OCI-LY7 (cell line): ENCODE results near the gene AGAP2. TPM values are rescaled to one million over a fixed set of nuclear protein-coding genes. Genes with fewer than 3 reads are reported as not detected.

ENCODE experiments used
- BruUV-seq: library from RNA; stranded (reverse); fragments of 400-500 nt; replicated peaks from 2 replicates; lab custom pipeline; 2021; lab: Mats Ljungman, UMichigan
- CTCF ChIA-PET: fragments of 300-600 bp; sonication (Branson Sonifier 250); formaldehyde crosslinking; loops from one replicate; lab custom pipeline; 2022; ENCODE audit warnings: antibody characterized with exemption; ENCODE audit not compliant: unreplicated experiment; lab: Charles Lee
- POLR2A ChIA-PET: fragments of 300-600 bp; sonication (Branson Sonifier 250); formaldehyde crosslinking; loops from one replicate; lab custom pipeline; 2022; ENCODE audit warnings: antibody characterized with exemption; lab: Charles Lee
- DNase-seq: peaks from one replicate; pipeline ENCODE4 v3.0.0-alpha.2; 2015; ENCODE audit warnings: low spot score
- H2AFZ ChIP-seq: fragments of 200-600 bp; sonication (generic), shearing (Covaris generic); 2 replicates; pipeline ENCODE4 v1.6.1; 2014; ENCODE audit warnings: mild to moderate bottlenecking, antibody characterized with exemption, low read length, moderate library complexity
- H3K27ac ChIP-seq: fragments of 200-600 bp; sonication (generic); 2 replicates; pipeline ENCODE4 v1.5.1; 2014; ENCODE audit warnings: mixed run types, low read depth, mild to moderate bottlenecking, moderate library complexity, low read length, inconsistent platforms; ENCODE audit not compliant: poor library complexity, severe bottlenecking
- H3K36me3 ChIP-seq: fragments of 200-600 bp; sonication (generic); 2 replicates; pipeline ENCODE4 v1.6.1; 2014; ENCODE audit warnings: mild to moderate bottlenecking, antibody characterized with exemption, low read length, moderate library complexity, mixed read lengths; ENCODE audit not compliant: insufficient read depth
- H3K4me1 ChIP-seq: fragments of 200-600 bp; sonication (generic); 2 replicates; pipeline ENCODE4 v1.5.1; 2014; ENCODE audit warnings: mild to moderate bottlenecking, low read length; ENCODE audit not compliant: insufficient read depth, poor library complexity, severe bottlenecking
- H3K4me2 ChIP-seq: fragments of 200-600 bp; sonication (generic); 2 replicates; pipeline ENCODE4 v1.6.1; 2014; ENCODE audit warnings: mild to moderate bottlenecking, low read length
- H3K4me3 ChIP-seq: fragments of 200-600 bp; sonication (generic); 2 replicates; pipeline ENCODE4 v1.5.1; 2014; ENCODE audit warnings: mild to moderate bottlenecking, low read depth, low read length; ENCODE audit not compliant: poor library complexity, severe bottlenecking
- H3K79me2 ChIP-seq: fragments of 200-600 bp; sonication (generic); 2 replicates; pipeline ENCODE4 v1.6.1; 2016; ENCODE audit warnings: low read depth, mild to moderate bottlenecking, low read length, moderate library complexity, mixed read lengths; ENCODE audit not compliant: insufficient read depth
- H3K9me2 ChIP-seq: fragments of 200-600 bp; sonication (generic); 2 replicates; pipeline ENCODE4 v1.6.1; 2016; ENCODE audit warnings: mild to moderate bottlenecking, low read length, mixed read lengths; ENCODE audit not compliant: insufficient read depth
- H3K9me3 ChIP-seq: fragments of 200-600 bp; sonication (generic); 2 replicates; pipeline ENCODE4 v1.6.1; 2014; ENCODE audit warnings: mild to moderate bottlenecking, mixed run types, low read length, mixed read lengths
- H4K20me1 ChIP-seq: fragments of 200-600 bp; sonication (generic); 2 replicates; pipeline ENCODE4 v1.6.1; 2014; ENCODE audit warnings: mild to moderate bottlenecking, antibody characterized with exemption, low read length, moderate library complexity, mixed read lengths; ENCODE audit not compliant: insufficient read depth
- CTCF ChIP-seq: fragments of 200-600 bp; sonication (generic); conservative IDR thresholded peaks from 2 replicates; pipeline ENCODE4 v1.5.1; 2014; ENCODE audit warnings: mild to moderate bottlenecking, antibody characterized with exemption, low read length, moderate library complexity, mixed read lengths
- EZH2phosphoT487 ChIP-seq: fragments of 200-600 bp; sonication (generic); IDR thresholded peaks from 2 replicates; pipeline ENCODE4 v1.6.1; 2018; ENCODE audit warnings: low read depth, borderline replicate concordance, mild to moderate bottlenecking, mixed run types, antibody characterized with exemption, low read length, moderate library complexity, mixed read lengths
- intact Hi-C: fragments of 100-400 bp; cut with micrococcal nuclease; formaldehyde crosslinking; loops from one replicate; pipeline ENCODE4 v1.10.0; 2022; ENCODE audit not compliant: unreplicated experiment
- total RNA-seq, 2 experiments: library from RNA; depleted of rRNA in 1 of 2; stranded (reverse); fragments of >200 nt in 1 of 2; shearing (Covaris generic) in 1 of 2; gene quantifications; 2 replicates each; pipeline ENCODE4 v1.2.3, GENCODE V29; 2014 to 2022

AGAP2 gene
- total RNA-seq, 2 experiments from 2014 or later: 14.8 to 26.5 TPM

DNA sequence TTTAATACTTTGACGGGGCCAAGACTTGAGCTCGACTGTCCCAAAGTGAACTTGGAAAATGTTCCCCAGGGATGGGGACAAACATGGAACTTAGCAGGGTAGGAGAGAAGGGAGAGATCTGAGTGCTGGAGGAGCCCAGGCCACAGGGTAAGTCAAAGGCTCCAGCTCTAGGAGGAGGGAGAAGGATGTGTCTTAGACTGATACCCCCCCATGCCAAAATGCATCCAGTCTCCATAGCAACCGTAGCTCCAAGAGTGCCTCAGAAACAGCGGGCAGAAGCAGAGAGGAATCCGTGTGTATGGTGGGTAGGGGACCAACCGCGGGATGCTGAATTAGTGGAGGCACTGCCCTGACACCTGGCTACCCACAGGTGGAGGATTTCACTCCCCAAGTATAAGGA, 845 bp upstream of the AGAP2 start:
- TF ChIP-seq EZH2phosphoT487: no peak
- ChIA-PET CTCF (no interaction called here), POLR2A (interaction anchor here (0.5 to 0.6 kb wide), 2 partner anchors 26 to 325 kb away, joined by 3 to 4 read pairs; no protein-coding TSS in a partner anchor)
- Histone ChIP-seq H3K27ac (no peak overlapping the region), H3K4me2 (peak overlapping the region; percentile 93; the same call in 1 of the 2 replicates), H4K20me1 (no peaks in the 10 kb centered on the region), H3K36me3 (peaks cover 4% of the 10 kb centered on the region; the same call in 1 of the 2 replicates), H3K9me3 (no peaks in the 10 kb centered on the region), H3K79me2 (peaks cover 14% of the 10 kb centered on the region; the same call in 1 of the 2 replicates), H3K4me3 (no peak overlapping the region), H3K4me1 (peaks cover 40% of the 10 kb centered on the region), H3K9me2 (no peaks in the 10 kb centered on the region), H2AFZ (no peak overlapping the region)
- no TSS peak for BruUV-seq
- DNase-seq: no peak
- intact Hi-C loops: no loop called here

DNA sequence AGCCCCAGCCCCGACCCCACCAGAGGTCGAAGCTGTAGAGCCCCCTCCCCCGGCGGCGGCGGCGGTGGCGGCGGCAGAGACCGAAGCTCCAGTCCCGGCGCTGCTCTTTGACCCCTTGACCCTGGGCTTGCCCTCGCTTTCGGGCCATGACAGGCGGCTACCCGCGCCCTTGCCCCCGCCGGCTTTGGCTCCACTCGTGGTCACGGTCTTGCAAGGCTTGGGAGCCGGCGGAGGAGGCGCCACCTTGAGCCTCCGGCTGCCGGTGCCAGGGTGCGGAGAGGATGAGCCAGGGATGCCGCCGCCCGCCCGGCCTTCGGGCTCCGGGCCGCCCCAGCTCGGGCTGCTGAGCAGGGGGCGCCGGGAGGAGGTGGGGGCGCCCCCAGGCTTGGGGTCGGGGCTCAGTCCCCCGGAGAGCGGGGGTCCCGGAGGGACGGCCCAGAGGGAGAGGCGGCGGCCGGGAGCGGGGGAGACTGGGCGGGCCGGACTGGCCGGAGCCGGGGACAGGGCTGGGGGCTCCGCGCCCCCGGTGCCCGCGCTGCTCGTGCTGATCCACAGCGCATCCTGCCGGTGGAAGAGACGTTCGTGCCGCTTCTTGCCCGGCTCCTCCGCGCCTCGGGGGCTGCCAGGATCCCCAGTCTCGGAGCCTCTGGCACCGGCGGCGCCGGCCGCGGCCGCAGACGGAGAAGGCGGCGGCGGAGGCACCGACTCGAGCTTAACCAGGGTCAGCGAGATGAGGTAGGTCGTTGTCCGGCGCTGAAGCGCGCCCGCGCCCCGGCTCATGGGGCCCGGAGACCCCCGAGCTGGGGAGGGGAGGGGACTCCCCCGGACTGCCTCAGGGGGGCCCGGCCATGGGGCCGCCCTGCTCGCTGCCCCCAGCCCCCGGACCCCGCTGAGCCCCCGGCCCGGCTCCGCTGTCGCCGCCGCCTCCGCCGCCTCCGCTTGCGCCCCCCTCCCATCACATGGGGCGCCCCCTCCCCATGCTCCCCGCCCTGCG, 778 bp downstream of the AGAP2 start:
- no peak for DNase-seq
- Histone ChIP-seq H3K9me2 (no peaks in the 10 kb centered on the region), H3K79me2 (peaks cover 14% of the 10 kb centered on the region; the same call in 1 of the 2 replicates), H3K4me3 (no peak overlapping the region), H3K27ac (no peak overlapping the region), H3K9me3 (no peaks in the 10 kb centered on the region), H3K36me3 (peaks cover 20% of the 10 kb centered on the region), H3K4me2 (no peak overlapping the region), H4K20me1 (no peaks in the 10 kb centered on the region), H2AFZ (no peak overlapping the region), H3K4me1 (peaks cover 26% of the 10 kb centered on the region)
- no TSS peak for BruUV-seq
- ChIA-PET CTCF (no interaction called here), POLR2A (interaction anchor here (0.6 kb wide), 2 partner anchors 9 to 94 kb away, joined by 6 to 7 read pairs; no protein-coding TSS in a partner anchor)
- intact Hi-C loops: no loop called here
- no peak for TF ChIP-seq CTCF
- no peak for TF ChIP-seq EZH2phosphoT487

DNA sequence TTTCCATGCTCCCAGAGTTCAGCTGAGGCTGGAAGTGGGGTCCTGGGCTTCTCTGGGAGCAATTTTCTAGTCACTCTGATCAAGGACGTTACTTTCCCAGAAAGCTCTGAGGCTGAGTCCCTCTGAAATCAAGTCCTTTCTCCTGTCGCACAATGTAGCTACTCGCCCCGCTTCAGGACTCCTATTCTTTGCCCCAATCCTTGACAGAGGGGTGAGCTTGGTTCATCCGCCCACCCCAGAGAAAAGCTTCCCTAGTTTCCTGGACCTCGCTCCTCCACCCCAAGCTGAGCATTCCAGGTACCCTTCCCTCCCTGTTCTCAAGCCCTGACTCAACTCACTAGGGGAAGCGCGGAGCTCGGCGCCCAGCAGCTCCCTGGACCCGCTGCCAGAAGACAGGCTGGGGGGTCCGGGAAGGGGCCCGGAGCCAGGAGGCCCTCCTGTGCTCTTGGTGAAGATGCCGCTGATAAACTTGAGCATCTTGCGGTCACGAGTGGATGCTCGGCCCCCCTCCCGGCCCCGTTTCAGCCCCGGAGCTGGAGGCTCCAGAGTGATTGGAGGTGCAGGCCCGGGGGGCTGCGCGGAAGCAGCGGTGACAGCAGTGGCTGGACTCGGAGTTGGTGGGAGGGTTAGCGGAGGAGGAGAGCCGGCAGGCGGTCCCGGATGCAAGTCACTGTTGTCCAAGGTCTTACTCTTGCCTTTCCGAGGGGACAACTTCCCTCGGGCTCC, 1.6 kb downstream of the AGAP2 start:
- TF ChIP-seq CTCF: no peak
- TF ChIP-seq EZH2phosphoT487: no peak
- DNase-seq: no peak
- Histone ChIP-seq H2AFZ (no peak overlapping the region), H3K4me3 (no peak overlapping the region), H3K9me3 (no peaks in the 10 kb centered on the region), H3K27ac (no peak overlapping the region), H3K4me2 (no peak overlapping the region), H3K36me3 (peaks cover 28% of the 10 kb centered on the region), H3K4me1 (peaks cover 19% of the 10 kb centered on the region), H4K20me1 (no peaks in the 10 kb centered on the region), H3K79me2 (peaks cover 14% of the 10 kb centered on the region; the same call in 1 of the 2 replicates), H3K9me2 (no peaks in the 10 kb centered on the region)
- ChIA-PET POLR2A (no interaction called here), CTCF (no interaction called here)
- intact Hi-C loops: no loop called here
- BruUV-seq: no TSS peak
